Motor neuron (in vitro differentiated cells): ENCODE results near the gene RASGRP4. TPM values are rescaled to one million over a fixed set of nuclear protein-coding genes. Genes with fewer than 3 reads are reported as not detected.

Experiments used
- ATAC-seq, 8 experiments: fragments of 200-7000 bp; cut with Tn5 transposase; replicated peaks in 6 of 8; 2 replicates each; pipeline ENCODE4 v1.8.0; 2021; ENCODE audit warnings: mild to moderate bottlenecking in 8 of 8, moderate library complexity in 8 of 8
- H3K27ac ChIP-seq, 2 donors: fragments of 250-450 bp; sonication (Bioruptor Pico); 2 replicates each; pipeline ENCODE4 v1.9.0; 2021; ENCODE audit warnings: antibody characterized with exemption in 2 of 2, mild to moderate bottlenecking in 2 of 2, moderate library complexity in 1 of 2
- H3K4me1 ChIP-seq, 2 donors: fragments of 250-450 bp; sonication (Bioruptor Pico); replicated peaks in 1 of 2; 2 replicates each; pipeline ENCODE4 v1.6.1; 2021; ENCODE audit warnings: antibody characterized with exemption in 2 of 2, mild to moderate bottlenecking in 2 of 2, moderate library complexity in 1 of 2
- H3K4me3 ChIP-seq, 5 donors: fragments of 250-450 bp; sonication (Bioruptor Pico); 2 replicates each; pipeline ENCODE4 v1.9.0; 2021; ENCODE audit warnings: antibody characterized with exemption in 5 of 5, mild to moderate bottlenecking in 5 of 5, moderate library complexity in 4 of 5
- WGBS, 10 experiments: fragments of 450-650 bp; shearing (Covaris generic); methylation state at CpG; one replicate each; pipeline ENCODE4 v1.0.0; 2022; 5-methylcytosine and 5-hydroxymethylcytosine counted together
- in situ Hi-C, 9 experiments: fragments of 400-800 bp; cut with MboI; loops; one replicate each; pipeline ENCODE4 v1.15.0; 2021; ENCODE audit warnings: low sequenced_read_pairs in 9 of 9, low pct_unique_long_range_greater_than_20kb in 2 of 9; ENCODE audit not compliant: unreplicated experiment in 9 of 9
- total RNA-seq, 8 experiments: library from RNA; unstranded; fragments of 300-600 nt; gene quantifications; 2 replicates each; pipeline versions ENCODE4 v1.2.3 to v1.2.4, GENCODE V29; 2022

RASGRP4 gene
- total RNA-seq, 8 experiments from 2014 or later = 0.09 to 0.66 (median 0.32) TPM

- Histone ChIP-seq H3K4me1 (peaks cover 3 to 8% of the 10 kb centered on the region in 2 donors), H3K4me3 (no peak overlapping the region), H3K27ac (no peak overlapping the region)
- no peak for ATAC-seq
- 85 to 100% (median 94%) methylated on average over 1 to 8 of the region's 8 CpGs; no CpG with 5 or more reads in 5 of the 10 experiments for WGBS, 10 experiments
- in situ Hi-C loops = loop anchor here in 7 of 9 experiments (10.0 to 25.0 kb wide), 4 partner anchors 230 to 532 kb away; partner anchors contain the start of genes CCER2 (in 3 of the 7), ACTN4 (in 2 of the 7), MRPS12 (in 1 of the 7) and SARS2 (in 1 of the 7)
Observed at GRCh38 chr19:38405276-38405675, 20.7 kb downstream of the RASGRP4 start.

- WGBS, 10 experiments = 81 to 94% methylated on average over 2 to 4 of the region's 6 CpGs; no CpG with 5 or more reads in 8 of the 10 experiments
- in situ Hi-C loops = loop anchor here in 7 of 9 experiments (10.0 to 25.0 kb wide), 4 partner anchors 230 to 532 kb away; partner anchors contain the start of genes CCER2 (in 3 of the 7), ACTN4 (in 2 of the 7), MRPS12 (in 1 of the 7) and SARS2 (in 1 of the 7)
- Histone ChIP-seq H3K4me3 (no peak overlapping the region), H3K27ac (no peak overlapping the region), H3K4me1 (peaks cover 3 to 8% of the 10 kb centered on the region in 2 donors)
- ATAC-seq = no peak
Observed at GRCh38 chr19:38404858-38405257, 21.2 kb downstream of the RASGRP4 start.

GRCh38 chr19:38402967-38403674 is 22.9 kb downstream of the RASGRP4 start, which contains the start of gene FAM98C:
TSS of gene FAM98C (plus strand) at chr19:38403093. CDS start at chr19:38403154, 61 bp downstream.
- 1% methylated on average over 26 of the region's 82 CpGs; no CpG with 5 or more reads in 9 of the 10 experiments for WGBS, 10 experiments
- Histone ChIP-seq H3K27ac (peak within 1 kb of the TSS; percentile 36 to 56), H3K4me3 (peak within 1 kb of the TSS; percentile 50 to 76 (median 61)), H3K4me1 (peaks cover 3 to 8% of the 10 kb centered on the region in 2 donors)
- in situ Hi-C loops = loop anchor here in 7 of 9 experiments (10.0 to 25.0 kb wide), 4 partner anchors 232 to 534 kb away; partner anchors contain the start of genes CCER2 (in 3 of the 7), ACTN4 (in 2 of the 7), MRPS12 (in 1 of the 7) and SARS2 (in 1 of the 7)
- peak; percentile 94 to 97 (median 96) for ATAC-seq

GRCh38 chr19:38402623-38402966 is 23.4 kb downstream of the RASGRP4 start:
- H3K27ac ChIP-seq = peak overlapping the region; percentile 36 to 56
- 0 to 20% (median 14%) methylated on average over 1 to 6 of the region's 18 CpGs; no CpG with 5 or more reads in 6 of the 10 experiments for WGBS, 10 experiments
- in situ Hi-C loops = loop anchor here in 7 of 9 experiments (10.0 to 25.0 kb wide), 4 partner anchors 232 to 535 kb away; partner anchors contain the start of genes CCER2 (in 3 of the 7), ACTN4 (in 2 of the 7), MRPS12 (in 1 of the 7) and SARS2 (in 1 of the 7)
- peaks cover 3 to 8% of the 10 kb centered on the region in 2 donors for H3K4me1 ChIP-seq
- H3K4me3 ChIP-seq = peak overlapping the region; percentile 25 to 76 (median 28)
- ATAC-seq = no peak

- ATAC-seq = no peak
- H3K4me3 ChIP-seq = no peak overlapping the region
- in situ Hi-C loops = loop anchor here in 7 of 9 experiments (10.0 to 25.0 kb wide), 4 partner anchors 234 to 536 kb away; partner anchors contain the start of genes CCER2 (in 3 of the 7), ACTN4 (in 2 of the 7), MRPS12 (in 1 of the 7) and SARS2 (in 1 of the 7)
- peaks cover 3 to 8% of the 10 kb centered on the region in 2 donors for H3K4me1 ChIP-seq
- H3K27ac ChIP-seq = no peak overlapping the region
- WGBS, 10 experiments = 62 to 100% (median 87%) methylated on average over 1 to 3 of the region's 3 CpGs; no CpG with 5 or more reads in 4 of the 10 experiments
Observed at GRCh38 chr19:38401148-38401547, 24.9 kb downstream of the RASGRP4 start.

- Histone ChIP-seq H3K4me3 (no peak overlapping the region), H3K27ac (no peak overlapping the region), H3K4me1 (peaks cover 3 to 8% of the 10 kb centered on the region in 2 donors)
- in situ Hi-C loops = loop anchor here in 7 of 9 experiments (10.0 to 25.0 kb wide), 4 partner anchors 234 to 537 kb away; partner anchors contain the start of genes CCER2 (in 3 of the 7), ACTN4 (in 2 of the 7), MRPS12 (in 1 of the 7) and SARS2 (in 1 of the 7)
- 0 to 100% (median 59%) methylated on average over 1 to 3 of the region's 5 CpGs; no CpG with 5 or more reads in 2 of the 10 experiments for WGBS, 10 experiments
- ATAC-seq = no peak
Observed at GRCh38 chr19:38400361-38400760, 25.7 kb downstream of the RASGRP4 start.

- no CpG with 5 or more reads among the region's 1 CpG for WGBS, 10 experiments
- ATAC-seq = no peak
- Histone ChIP-seq H3K27ac (no peak overlapping the region), H3K4me3 (no peak overlapping the region), H3K4me1 (peaks cover 3 to 8% of the 10 kb centered on the region in 2 donors)
- in situ Hi-C loops = no loop called here
Observed at GRCh38 chr19:38399537-38399936, 26.5 kb downstream of the RASGRP4 start.

- no peak overlapping the region for H3K27ac ChIP-seq
- H3K4me3 ChIP-seq = no peak overlapping the region
- peaks cover 3 to 8% of the 10 kb centered on the region in 2 donors for H3K4me1 ChIP-seq
- WGBS, 10 experiments = 0 to 50% (median 40%) methylated on average over 1 to 2 of the region's 9 CpGs; no CpG with 5 or more reads in 7 of the 10 experiments
- no peak for ATAC-seq
- in situ Hi-C loops = no loop called here
Observed at GRCh38 chr19:38399081-38399480, 26.9 kb downstream of the RASGRP4 start.

- H3K4me3 ChIP-seq = no peak overlapping the region
- H3K4me1 ChIP-seq = no peaks in the 10 kb centered on the region
- WGBS, 10 experiments = 60 to 100% (median 84%) methylated on average over 1 to 39 of the region's 86 CpGs; no CpG with 5 or more reads in 6 of the 10 experiments
- H3K27ac ChIP-seq = no peak overlapping the region
- in situ Hi-C loops = no loop called here
- ATAC-seq = peak in 2 of 8 experiments; percentile 10 to 11
Observed at GRCh38 chr19:38395381-38396114, 30.5 kb downstream of the RASGRP4 start.

GRCh38 chr19:38394488-38394887 is 31.5 kb downstream of the RASGRP4 start:
- 20 to 60% (median 40%) methylated on average over 1 to 3 of the region's 30 CpGs; no CpG with 5 or more reads in 7 of the 10 experiments for WGBS, 10 experiments
- no peak overlapping the region for H3K27ac ChIP-seq
- no peak overlapping the region for H3K4me3 ChIP-seq
- peak in 6 of 8 experiments; percentile 11 to 75 (median 44) for ATAC-seq
- H3K4me1 ChIP-seq = peaks cover 4 to 5% of the 10 kb centered on the region in 2 donors
- in situ Hi-C loops = no loop called here

GRCh38 chr19:38392707-38393308 is 33.2 kb downstream of the RASGRP4 start:
- in situ Hi-C loops = no loop called here
- peak in 1 of 8 experiments; percentile 4 for ATAC-seq
- no peak overlapping the region for H3K27ac ChIP-seq
- peaks cover 4 to 5% of the 10 kb centered on the region in 2 donors for H3K4me1 ChIP-seq
- H3K4me3 ChIP-seq = no peak overlapping the region
- 20 to 100% (median 70%) methylated on average over 1 to 6 of the region's 6 CpGs; no CpG with 5 or more reads in 1 of the 10 experiments for WGBS, 10 experiments
